M059J (cell line): ENCODE data around the gene RAD51B. TPM values are rescaled to one million over a fixed set of nuclear protein-coding genes. Genes with fewer than 3 reads are reported as not detected.
"Not testable (repeated sequence)": the region's sequence is repeated elsewhere in the genome, so short reads cannot be mapped to it uniquely, and the experiment has no call there.

Experiments
- DNase-seq: peaks from one replicate; pipeline ENCODE4 v3.0.0-alpha.2; 2012; ENCODE audit warnings: low read depth
- total RNA-seq: library from RNA; depleted of rRNA; stranded (reverse); fragments of >200 nt; shearing (Covaris generic); gene quantifications from 2 replicates; pipeline ENCODE4 v1.2.3, GENCODE V29; 2014

The RAD51B gene
- total RNA-seq, 1 experiment from 2014 or later, result 19.0 TPM

DNA sequence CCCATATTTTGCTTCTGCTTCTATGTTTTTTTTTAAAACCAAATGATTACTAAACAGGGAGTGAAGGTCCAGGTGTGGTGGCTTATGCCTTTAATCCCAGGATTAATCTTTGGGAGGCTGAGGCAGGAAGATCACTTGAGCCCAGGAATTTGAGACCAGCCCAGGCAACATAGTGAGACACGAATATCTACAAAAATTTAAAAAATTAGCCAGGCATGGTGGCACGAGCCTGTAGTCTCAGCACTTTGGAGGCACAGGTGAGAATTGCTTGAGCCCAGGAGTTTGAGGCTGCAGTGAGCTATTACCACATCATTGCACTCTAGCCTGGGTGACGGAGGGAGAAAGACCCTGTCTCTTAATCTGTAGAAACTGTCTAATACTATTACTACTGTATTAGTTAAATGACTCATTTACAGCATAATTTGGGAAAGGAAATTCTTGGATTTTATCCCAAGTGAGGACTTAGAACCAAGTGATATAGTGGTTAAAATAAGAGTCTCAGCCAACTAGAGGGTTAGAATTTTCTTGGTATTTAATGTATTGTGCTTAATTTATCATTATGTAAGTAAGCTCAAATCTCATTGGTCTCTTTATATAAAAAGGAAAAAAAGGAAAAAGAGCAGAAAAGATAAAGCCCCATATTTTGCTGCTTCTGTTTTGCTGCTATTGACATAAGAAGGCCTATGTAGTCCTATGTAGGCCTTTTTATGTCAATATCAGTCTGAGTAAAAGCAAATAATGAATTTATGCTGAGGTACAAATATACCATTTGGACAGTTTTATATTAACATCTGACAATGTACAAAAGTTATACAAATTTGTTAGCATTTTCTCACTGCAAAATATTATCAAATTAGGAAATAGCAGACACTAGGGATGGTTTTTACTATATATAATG lies 163.4 kb downstream of the RAD51B start:
- DNase-seq, result no peak

DNA sequence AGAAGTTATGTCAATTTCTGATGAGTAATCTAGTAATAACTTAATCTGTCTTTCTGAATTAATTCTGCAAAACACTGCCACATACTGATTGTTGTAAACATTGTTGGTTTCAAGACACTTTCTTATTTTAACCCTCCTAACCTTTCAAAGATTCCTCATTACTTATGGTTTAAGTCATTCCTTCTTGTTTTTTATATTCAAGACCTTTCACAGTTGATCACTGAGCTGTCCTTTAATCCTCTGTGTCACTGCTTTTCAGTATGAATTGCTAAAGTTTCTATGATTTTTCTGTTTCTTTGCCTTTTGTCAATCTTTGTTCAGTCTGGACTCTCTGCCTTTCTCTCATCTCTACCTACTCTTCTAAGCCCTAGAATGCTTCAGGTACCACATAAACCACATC lies 164.7 kb downstream of the RAD51B start:
- DNase-seq, result peak; percentile 44

DNA sequence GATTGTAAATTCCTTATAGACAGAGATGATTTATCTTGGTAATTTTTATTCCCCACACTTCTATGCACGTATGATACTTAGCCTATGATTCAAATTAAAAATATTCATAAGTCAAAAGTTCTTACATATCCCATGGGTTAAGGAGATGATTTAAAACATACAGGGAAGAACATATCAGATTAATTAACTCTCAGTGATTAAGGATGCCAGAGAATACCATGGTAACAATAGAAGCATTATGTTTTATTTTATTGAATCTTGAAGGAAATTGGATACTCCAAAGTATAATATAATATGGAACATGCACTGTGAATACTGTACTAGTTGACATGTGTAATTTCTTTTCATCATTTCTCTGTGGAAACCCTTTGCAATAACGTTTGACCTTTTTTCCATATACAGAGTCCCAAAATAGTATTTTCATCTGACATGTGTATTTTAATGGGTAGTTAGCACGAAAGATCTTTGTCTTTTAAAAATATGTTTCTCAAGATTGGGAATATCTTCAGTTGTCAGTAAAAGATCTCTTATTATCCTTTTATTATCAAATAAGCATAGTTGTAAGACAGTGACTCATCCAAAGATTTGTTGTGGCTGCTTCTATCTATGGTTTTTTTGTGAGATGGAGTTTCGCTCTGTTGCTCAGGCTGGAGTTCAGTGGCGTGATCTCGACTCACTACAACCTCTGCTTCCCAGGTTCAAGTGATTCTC lies 166.7 kb downstream of the RAD51B start:
- peak; percentile 64 for DNase-seq

DNA sequence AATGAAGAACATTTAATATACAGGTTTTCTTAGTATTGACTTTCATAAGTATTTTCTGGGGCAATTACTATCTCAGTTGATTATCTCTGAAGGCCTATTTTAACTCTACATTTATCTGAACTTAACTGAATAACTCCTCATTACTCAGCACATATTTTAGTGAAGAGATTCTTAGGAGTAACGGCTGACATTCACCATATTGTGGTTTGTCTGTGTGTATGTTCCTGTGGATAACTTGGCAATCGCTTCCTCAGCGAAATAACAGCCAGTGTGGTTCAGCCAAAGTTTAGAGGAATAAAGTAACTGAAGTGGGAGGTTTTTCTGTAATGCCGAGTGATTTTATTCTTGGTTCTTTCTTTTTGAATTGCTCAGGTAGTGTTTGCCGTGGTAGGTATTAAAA lies 168.0 kb downstream of the RAD51B start:
- DNase-seq, result peak; percentile 91

DNA sequence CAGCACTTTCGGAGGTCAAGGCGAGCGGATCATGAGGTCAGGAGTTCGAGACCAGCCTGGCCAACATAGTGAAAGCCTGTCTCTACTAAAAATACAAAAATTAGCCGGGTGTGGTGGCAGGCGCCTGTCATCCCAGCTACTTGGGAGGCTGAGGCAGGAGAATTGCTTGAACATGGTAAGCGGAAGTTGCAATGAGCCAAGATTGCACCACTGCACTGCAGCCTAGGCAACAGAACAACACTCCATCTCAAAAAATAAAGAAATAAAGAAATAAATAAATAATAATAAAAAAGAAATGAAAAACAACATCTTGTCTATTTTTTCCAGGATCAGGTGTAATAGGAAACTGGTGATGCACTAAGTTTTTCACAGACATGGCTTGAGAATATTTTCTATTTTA lies 168.6 kb downstream of the RAD51B start:
- not testable (repeated sequence) for DNase-seq

DNA sequence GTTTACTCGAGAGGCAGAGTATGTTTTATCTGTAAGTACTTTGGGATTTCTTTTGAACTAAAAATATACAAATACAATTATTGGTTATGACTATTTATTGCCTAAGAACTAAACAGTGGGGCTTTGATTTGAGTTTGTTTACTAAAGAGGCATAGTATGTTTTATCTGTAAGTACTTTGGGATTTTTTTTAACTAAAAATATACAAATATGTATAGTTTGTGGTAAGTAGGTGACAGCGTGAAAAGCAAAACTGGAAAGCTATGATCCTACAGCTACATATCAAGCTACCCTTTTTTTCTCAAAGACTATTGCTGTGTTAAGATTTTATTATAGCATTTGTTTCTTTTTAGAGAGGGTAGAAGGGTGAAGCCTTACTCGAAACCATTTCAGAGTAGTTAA lies 171.0 kb downstream of the RAD51B start:
- DNase-seq, result no peak

DNA sequence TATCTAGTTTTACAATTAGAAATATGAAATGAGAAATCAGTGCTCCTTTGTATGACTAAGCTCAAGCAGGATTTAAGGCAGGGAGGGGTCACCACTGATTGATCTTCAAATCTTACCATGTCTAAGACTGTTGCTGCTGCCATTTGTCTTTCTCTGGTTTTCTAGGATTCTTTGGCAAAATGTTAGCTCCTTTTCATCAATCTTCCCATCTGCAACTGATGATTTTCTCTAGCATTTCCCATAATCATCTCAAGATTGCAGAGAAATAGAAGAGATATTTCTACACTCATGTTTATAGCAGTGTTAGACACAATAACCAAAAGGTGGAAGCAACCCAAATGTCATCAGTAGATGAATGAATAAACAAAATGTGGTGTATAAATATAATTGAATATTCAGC lies 175.0 kb downstream of the RAD51B start:
- DNase-seq, result no peak

DNA sequence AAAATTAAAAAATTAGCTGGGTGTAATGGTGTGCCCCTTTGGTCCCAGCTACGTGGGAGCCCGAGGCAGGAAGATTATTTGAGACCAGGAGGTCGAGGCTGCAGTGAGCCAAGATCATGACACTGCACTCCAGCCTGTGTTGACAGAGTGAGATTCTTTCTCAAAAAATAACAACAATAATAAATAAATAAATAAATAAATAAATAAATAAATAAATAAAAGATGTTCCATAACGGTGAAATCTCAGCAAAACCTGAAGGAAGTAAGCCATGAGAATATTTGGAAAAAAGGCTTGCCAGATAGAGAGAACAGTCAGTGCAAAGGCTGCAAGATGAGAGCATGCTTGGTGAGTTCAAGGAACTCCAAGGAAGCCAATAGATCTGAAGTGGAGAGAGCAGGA lies 176.7 kb downstream of the RAD51B start:
- DNase-seq, result no peak

DNA sequence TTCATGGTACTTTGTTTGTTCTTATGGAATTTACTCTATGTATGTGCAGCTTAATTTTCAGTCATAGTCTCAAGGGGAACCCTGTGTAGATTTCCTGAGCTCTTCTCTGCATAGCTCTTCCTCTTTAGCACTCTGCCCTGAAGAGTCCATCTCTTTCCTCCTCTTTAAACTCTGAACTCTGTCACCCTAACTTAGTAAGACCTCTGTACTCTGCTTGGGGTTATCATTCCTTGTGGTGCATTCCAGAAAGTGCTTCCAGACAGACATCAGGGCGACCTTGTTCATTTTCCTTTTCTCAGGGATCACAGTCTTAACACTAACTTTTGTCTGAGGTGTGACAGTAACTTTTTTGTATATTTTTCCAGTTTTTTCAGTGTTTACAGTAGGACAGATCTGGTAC lies 179.3 kb downstream of the RAD51B start:
- no peak for DNase-seq

DNA sequence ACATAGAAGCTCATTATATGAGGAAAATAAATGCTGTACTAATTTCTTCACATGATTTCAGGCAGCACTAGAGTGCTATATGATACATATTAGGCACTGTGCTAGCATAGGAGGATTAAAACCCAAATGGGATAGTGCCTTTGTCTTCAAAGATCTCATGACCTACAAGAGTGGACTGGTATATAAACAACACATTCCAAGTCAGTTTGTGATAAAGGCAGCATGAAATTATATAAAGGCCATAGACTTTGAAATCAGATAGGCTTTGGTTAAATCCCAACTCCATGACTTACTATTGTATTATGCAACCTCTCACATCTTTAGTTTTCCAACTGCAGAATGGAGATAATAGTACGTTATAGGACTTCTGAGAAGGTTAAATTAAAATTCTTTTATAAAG lies 179.7 kb downstream of the RAD51B start:
- peak; percentile 67 for DNase-seq

DNA sequence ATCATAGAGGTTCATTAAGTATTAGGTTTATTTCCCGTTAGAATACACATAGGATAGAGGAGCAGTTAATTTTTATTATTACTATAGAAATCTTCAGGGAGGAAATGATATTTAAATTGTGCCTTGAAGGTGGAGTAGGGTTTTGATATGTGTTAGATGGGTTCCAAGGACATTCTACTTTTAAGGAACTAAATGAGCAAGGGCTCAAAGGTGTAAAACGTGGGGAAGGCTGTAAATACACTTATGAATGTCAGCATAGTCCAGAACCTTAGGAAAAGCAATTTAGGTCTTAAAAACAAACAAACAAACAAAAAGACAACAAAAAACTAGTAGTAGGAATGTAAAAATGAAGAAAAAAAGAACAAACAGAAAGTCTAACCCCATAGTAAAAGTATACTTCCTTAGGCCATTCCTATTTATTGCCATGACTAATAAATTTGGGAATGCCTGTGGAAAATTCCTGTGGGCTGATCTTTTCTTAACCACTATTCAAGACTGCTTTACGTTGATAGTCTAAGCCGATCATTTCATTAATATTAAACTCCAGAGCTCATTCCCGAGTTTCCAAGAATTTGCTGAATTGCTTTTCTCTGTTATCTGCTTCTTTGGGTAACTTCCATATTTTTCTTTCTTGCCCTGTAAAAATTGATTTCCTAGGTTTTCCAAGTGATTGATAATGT lies 180.3 kb downstream of the RAD51B start:
- DNase-seq, result peak; percentile 87

DNA sequence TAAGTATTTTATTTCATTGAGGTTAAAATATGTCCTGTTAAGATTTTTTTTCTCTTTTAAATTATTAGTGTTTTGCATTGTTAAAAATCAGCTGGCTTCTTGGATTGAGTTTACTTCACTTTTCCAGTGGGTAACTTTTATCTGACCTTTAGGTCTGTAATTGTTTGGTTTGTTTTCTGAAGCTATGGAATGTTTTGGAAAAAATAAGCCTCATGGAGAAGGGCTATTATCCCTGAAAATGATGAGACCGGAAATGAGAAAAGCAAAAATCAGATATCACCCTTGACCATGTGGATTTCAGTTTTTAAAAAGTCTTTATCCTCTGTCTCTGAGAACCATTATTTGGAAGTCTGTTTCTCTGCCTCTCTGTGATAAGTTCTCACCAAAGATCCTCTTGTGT lies 180.9 kb downstream of the RAD51B start:
- DNase-seq, result peak; percentile 32

DNA sequence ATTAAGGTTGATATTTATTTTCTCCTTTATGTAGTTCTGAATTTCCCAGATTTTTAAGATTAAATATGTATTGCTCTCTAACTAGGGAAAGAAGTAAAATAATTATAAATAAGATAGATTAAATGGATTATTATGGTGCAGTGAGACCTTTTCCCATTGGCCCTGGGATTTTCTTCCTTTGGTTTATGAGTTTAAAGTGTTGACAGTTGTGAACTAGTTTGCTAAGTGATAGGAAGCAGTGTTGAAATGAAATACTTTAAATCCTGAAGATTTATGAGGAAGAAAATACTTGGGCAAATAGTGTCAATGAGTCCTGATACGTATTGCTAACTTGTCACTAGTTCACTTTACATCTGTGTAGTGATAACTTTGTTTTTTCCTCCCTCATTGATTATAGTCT lies 188.9 kb downstream of the RAD51B start:
- no peak for DNase-seq

DNA sequence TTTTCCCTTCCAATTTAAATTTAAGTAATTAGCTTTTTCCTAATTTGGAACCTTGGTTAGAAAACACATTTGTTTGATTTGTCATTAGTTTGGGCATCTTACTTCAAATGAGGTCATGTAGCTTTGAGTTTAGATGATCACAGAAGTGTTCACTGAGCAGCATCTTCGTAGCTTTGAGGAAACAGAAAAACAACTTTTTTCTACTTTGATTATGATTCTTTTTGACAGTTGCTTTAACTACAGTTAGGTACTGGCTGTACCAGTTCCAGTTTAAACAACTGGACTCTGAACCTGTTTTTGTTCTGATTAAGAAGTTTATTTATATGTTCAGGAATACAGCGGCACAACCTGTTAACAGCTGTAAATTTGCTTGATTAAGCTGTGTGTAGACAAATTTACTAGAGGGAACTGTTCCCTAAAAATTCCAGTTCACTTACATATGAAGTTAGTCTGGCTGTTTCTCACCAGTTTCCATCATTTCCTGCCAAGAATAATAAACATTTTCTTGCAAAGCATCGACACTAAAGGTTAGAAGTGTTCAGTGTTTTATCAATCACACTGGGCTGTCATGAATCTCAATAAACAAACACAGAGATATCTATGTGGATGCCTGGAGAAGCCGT lies 191.9 kb downstream of the RAD51B start:
- peak; percentile 76 for DNase-seq

DNA sequence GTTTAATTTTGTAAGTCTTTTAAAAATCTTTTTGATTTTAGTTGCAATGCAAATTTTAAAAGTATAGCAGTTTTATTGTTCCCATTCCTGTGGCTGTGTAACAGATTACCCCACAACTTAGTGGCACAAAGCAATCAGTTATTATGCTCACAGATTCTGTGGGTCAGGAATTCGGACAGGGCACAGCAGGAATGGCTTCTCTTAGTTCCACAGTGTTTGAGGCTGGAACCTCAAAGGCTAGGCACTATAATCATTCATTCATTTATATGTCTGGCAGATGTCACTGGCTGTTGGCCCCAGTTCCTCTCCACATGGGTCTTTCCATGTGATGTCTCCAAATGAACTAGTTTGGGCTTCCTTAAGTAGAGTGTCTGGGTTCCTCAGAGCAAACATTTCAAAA lies 193.3 kb downstream of the RAD51B start:
- DNase-seq, result no peak

DNA sequence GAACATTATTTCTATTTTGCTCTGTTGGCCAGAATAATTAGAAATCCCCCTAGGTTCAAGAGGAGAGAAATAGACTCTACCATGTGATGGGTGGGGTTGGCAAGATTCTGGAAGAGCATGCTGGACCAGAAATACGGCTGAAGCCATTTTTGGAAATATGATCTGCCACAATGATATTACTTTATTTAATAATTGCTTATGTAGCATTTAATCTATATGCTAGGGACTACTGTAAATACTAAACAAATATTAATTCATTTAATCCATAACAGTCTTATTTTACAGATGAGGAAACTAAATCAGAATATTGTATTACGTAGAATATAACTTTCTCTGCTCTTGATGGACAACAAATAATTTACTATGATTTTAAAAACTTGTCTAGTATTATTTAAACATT lies 193.7 kb downstream of the RAD51B start:
- DNase-seq, result no peak

DNA sequence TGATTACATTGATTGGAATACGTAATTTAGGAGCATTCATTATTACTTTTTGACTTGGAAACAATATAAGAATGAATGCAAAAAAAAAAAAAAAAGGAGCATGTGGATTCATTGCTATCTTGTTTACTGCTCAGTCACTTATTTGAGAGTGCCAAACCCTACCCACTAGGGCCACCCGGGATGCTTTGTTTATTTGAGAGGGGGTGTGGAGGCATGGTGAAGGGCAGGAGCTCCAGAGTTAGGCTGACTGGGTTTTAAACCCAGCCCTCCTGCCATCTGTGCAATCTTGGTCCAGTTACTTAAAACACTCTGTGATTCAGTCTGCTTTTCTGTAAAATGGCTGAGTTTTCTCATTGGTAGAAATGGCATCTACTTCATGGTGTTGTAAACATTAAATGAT lies 195.2 kb downstream of the RAD51B start:
- peak; percentile 52 for DNase-seq

DNA sequence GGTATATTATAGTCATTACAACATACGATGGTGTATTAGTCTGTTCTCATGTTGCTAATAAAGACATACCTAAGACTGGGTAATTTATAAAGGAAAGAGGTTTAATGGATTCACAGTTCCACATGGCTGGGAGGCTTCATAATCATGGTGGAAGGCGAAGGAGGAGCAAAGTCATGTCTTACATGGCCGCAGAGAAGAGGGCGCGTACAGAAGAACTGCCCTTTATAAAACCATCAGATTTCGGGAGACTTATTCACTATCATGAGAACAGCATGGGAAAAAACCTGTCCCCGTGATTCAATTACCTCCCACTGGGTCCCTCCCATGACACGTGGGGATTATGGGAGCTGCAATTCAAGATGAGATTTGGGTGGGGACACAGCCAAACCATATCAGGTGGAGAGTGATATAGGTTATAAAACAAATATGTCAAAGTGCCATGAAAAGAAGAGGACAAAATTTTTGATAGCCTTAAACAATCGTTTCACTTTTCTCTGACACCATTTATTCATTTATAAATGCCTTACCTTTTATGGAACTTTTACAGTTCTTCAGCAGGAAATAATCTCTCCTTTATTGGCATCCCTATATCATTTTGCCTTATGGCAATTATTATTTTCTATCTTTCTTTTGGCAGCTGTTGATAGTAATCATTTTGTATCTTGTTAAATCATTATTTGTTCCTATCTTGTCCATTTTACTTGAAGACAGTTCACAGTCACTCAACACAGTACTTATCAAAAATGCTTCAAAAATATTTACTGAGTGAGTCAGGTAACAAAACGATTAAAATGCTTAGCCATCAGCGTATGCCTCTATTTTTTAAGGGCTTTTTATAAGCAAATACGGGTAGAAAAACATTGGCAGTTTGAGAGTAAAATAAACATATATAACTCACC lies 196.0 kb downstream of the RAD51B start:
- peak; percentile 65 for DNase-seq

DNA sequence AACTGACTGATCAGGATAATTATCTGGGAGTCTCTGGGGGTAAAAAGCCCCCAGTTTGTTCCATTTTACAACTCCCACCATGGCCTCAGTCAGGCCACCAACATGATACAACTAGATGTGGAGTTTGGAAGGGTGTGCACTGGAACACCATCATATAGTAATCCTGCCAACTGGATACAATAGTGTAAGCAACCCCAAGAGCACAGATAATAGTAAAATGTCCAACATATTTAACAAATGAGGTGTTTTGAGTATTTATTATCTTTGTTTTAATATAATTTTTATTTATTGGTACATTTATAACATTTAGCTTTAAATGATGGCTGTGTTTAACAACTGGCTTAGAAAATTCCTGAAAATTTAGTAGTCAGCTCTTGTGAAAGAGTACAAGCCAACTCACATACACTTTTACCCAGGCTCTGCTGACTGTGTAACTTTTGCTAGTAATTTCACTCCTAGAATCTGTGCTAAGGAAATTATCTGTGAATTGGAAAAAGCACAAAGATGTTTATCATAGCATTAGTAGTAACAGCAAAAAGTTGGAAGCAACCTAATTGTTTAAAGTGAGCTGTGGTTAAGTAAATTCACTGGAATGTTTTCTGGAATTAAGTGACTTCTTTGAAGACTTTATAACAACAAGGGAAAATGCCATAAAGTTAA lies 196.8 kb downstream of the RAD51B start:
- peak; percentile 67 for DNase-seq

DNA sequence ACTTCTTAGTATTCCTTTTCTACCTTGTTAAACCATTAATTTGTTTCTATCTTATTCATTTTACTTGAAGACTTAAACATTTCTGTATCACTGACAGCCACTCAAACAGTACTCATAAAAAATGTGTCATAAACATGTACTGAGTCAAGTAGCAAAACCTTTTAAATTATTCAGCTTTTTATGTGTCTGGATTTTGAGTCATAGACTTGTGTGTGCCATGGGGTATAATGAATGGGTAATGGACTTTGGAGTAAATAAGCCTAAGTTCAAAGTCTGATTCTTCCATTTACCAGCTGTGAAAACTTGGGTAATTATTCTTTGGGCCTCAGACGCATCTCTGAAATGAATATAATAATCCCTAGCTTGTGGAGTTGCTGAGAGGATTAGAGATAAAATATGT lies 199.0 kb downstream of the RAD51B start:
- DNase-seq, result peak; percentile 68

DNA sequence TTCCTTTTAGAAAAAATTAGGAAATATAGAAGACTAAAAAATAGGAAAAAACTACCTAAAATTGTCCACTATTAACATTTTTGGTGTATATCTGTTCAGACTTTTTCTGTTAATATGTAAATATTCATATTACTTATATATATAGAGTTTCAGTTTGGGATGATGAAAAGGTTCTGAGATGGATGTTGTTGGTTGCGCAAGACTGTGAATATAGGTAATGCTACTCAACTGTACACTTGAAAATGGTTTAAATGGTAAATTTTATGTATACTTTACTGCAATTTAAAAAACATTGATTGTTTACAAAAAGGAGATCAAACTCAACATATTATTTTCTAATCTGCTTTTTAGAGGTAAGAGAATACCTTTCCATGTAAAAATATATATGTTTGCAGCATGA lies 200.9 kb downstream of the RAD51B start:
- DNase-seq, result no peak
